A549 treated with CORT108297 at 1 μM for 4 hours (cell line): ENCODE measurements around the gene HELLS. TPM values are rescaled to one million over a fixed set of nuclear protein-coding genes. Genes with fewer than 3 reads are reported as not detected.

Experiments used
- total RNA-seq: library from RNA; stranded (reverse); fragments of 200-300 nt; extraction: Qiagen RNA extraction; gene quantifications from 5 replicates; pipeline ENCODE4 v1.2.3, GENCODE V29; 2022

Gene HELLS
- total RNA-seq: 29.0 to 38.7 TPM (median 31.1 TPM) in 5 replicates

GRCh38 chr10:94545391-94546048 is at the start of gene HELLS:
Gene HELLS (plus strand): TSS chr10:94545788. CDS start chr10:94545922, 134 bp downstream.

Other genes with a start within 250 kb of the HELLS start
- 22.3 to 34.1 TPM (median 23.5 TPM) in 5 replicates for gene NOC3L, start 182.8 kb upstream of the HELLS start, total RNA-seq
- gene TBC1D12, start 143.2 kb upstream of the HELLS start, total RNA-seq: 4.8 to 5.4 TPM (median 5.3 TPM) in 5 replicates
- gene CYP2C18, start 137.9 kb downstream of the HELLS start, total RNA-seq: 0.07 to 0.12 TPM (median 0.11 TPM) in 4 of 5 replicates, not detected in the other
- not detected in 5 replicates for gene CYP2C19, start 216.9 kb downstream of the HELLS start, total RNA-seq